HuH-7 (cell line): ENCODE measurements around the gene TOM1L2.
"Not testable (repeated sequence)": the region's sequence is repeated elsewhere in the genome, so short reads cannot be mapped to it uniquely, and the experiment has no call there.

Experiments
- DNase-seq: peaks from one replicate; pipeline ENCODE4 v3.0.0; 2011; ENCODE audit warnings: low spot score

Gene TOM1L2

GRCh38 chr17:17970699-17971430 lies 1.3 kb downstream of the TOM1L2 start:
- DNase-seq: no peak

GRCh38 chr17:17966399-17966798 lies 5.8 kb downstream of the TOM1L2 start:
- DNase-seq: no peak

- DNase-seq: no peak
Observed at GRCh38 chr17:17965152-17965721, 7.0 kb downstream of the TOM1L2 start.

GRCh38 chr17:17964710-17965109 lies 7.5 kb downstream of the TOM1L2 start:
- no peak for DNase-seq

- no peak for DNase-seq
Observed at GRCh38 chr17:17963694-17964436, 8.3 kb downstream of the TOM1L2 start.

GRCh38 chr17:17963066-17963465 lies 9.1 kb downstream of the TOM1L2 start:
- no peak for DNase-seq

- no peak for DNase-seq
Observed at GRCh38 chr17:17960500-17961030, 11.6 kb downstream of the TOM1L2 start.

GRCh38 chr17:17959520-17960361 lies 12.5 kb downstream of the TOM1L2 start:
- no peak for DNase-seq

- no peak for DNase-seq
Observed at GRCh38 chr17:17958982-17959381, 13.2 kb downstream of the TOM1L2 start.

GRCh38 chr17:17957584-17957916 lies 14.7 kb downstream of the TOM1L2 start:
- no peak for DNase-seq

GRCh38 chr17:17955790-17956341 lies 16.3 kb downstream of the TOM1L2 start:
- not testable (repeated sequence) for DNase-seq

GRCh38 chr17:17954079-17954478 lies 18.1 kb downstream of the TOM1L2 start:
- DNase-seq: no peak

- DNase-seq: no peak
Observed at GRCh38 chr17:17952691-17953090, 19.5 kb downstream of the TOM1L2 start.

GRCh38 chr17:17951524-17951923 lies 20.7 kb downstream of the TOM1L2 start:
- DNase-seq: no peak

GRCh38 chr17:17950806-17951205 lies 21.4 kb downstream of the TOM1L2 start:
- no peak for DNase-seq

GRCh38 chr17:17950347-17950746 lies 21.9 kb downstream of the TOM1L2 start:
- no peak for DNase-seq

GRCh38 chr17:17947966-17948365 lies 24.2 kb downstream of the TOM1L2 start:
- no peak for DNase-seq

GRCh38 chr17:17947309-17947708 lies 24.9 kb downstream of the TOM1L2 start:
- no peak for DNase-seq

GRCh38 chr17:17946093-17946492 lies 26.1 kb downstream of the TOM1L2 start:
- no peak for DNase-seq

- no peak for DNase-seq
Observed at GRCh38 chr17:17944743-17945142, 27.5 kb downstream of the TOM1L2 start.

GRCh38 chr17:17944242-17944641 lies 28.0 kb downstream of the TOM1L2 start:
- DNase-seq: no peak
